Activated CD8-positive, alpha-beta memory T cell treated with anti-CD3 and anti-CD28 coated beads, Interleukin-2, amount 10 ng/mL, durations not matched to agents 7 days and 5 days (primary cell): ENCODE measurements around the gene CCDC107. TPM values are rescaled to one million over a fixed set of nuclear protein-coding genes. Genes with fewer than 3 reads are reported as not detected.

Source experiments
- ATAC-seq: fragments of 150-1000 bp; cut with Tn5 transposase; one replicate; pipeline ENCODE4 v1.10.0; 2021; ENCODE audit warnings: moderate library complexity
- CTCF ChIA-PET: fragments of 350-600 bp; sonication (Branson Sonifier 250); formaldehyde crosslinking; loops from one replicate; lab custom pipeline; 2021; ENCODE audit warnings: antibody characterized with exemption; lab: Charles Lee
- DNase-seq: peaks from one replicate; pipeline ENCODE4 v3.0.0-alpha.2; 2020
- H3K27ac Mint-ChIP-seq: one replicate; pipeline ENCODE4 v1.8.0; 2021; ENCODE audit warnings: mild to moderate bottlenecking, mixed read lengths
- H3K27me3 Mint-ChIP-seq: one replicate; pipeline ENCODE4 v1.8.0; 2021; ENCODE audit warnings: mixed read lengths
- H3K36me3 Mint-ChIP-seq: one replicate; pipeline ENCODE4 v1.8.0; 2021; ENCODE audit warnings: mild to moderate bottlenecking, mixed read lengths
- H3K4me1 Mint-ChIP-seq: one replicate; pipeline ENCODE4 v1.8.0; 2021; ENCODE audit warnings: mixed read lengths
- H3K4me3 Mint-ChIP-seq: one replicate; pipeline ENCODE4 v1.8.0; 2021; ENCODE audit warnings: mild to moderate bottlenecking, moderate library complexity, mixed read lengths
- H3K9me3 Mint-ChIP-seq: one replicate; pipeline ENCODE4 v1.8.0; 2022; ENCODE audit warnings: low read depth, mixed read lengths
- microRNA-seq: library from miRNA; unstranded; fragments of <30 nt; microRNA quantifications from one replicate; pipeline ENCODE4 v1.2.0, GENCODE V29; 2022
- total RNA-seq, 2 experiments: library from RNA; stranded (reverse); gene quantifications; one replicate each; pipeline ENCODE4 v1.2.3, GENCODE V29; 2021

Gene CCDC107
- total RNA-seq, 2 experiments from 2014 or later: 28.7 to 29.4 TPM

GRCh38 chr9:35705836-35706430, 47.8 kb downstream of the CCDC107 start:
- no peaks in the 10 kb centered on the region for H3K9me3 Mint-ChIP-seq
- ATAC-seq: no peak
- CTCF ChIA-PET: interaction anchor here (1.6 to 6.4 kb wide), 2 partner anchors 10 to 15 kb away, joined by 3 to 45 read pairs; no protein-coding TSS in a partner anchor
- no peaks in the 10 kb centered on the region for H3K27me3 Mint-ChIP-seq
- no peak overlapping the region for H3K27ac Mint-ChIP-seq
- no peak for DNase-seq
- peaks cover 65% of the 10 kb centered on the region for H3K36me3 Mint-ChIP-seq
- H3K4me3 Mint-ChIP-seq: no peak overlapping the region
- H3K4me1 Mint-ChIP-seq: no peaks in the 10 kb centered on the region

- H3K36me3 Mint-ChIP-seq: peaks cover 71% of the 10 kb centered on the region
- DNase-seq (no peak), ATAC-seq (no peak)
- CTCF ChIA-PET: interaction anchor here (6.4 kb wide), 1 partner anchor 11 kb away, joined by 45 read pairs; no protein-coding TSS in a partner anchor
- no peaks in the 10 kb centered on the region for H3K9me3 Mint-ChIP-seq
- no peak overlapping the region for H3K4me3 Mint-ChIP-seq
- H3K4me1 Mint-ChIP-seq: no peaks in the 10 kb centered on the region
- H3K27me3 Mint-ChIP-seq: no peaks in the 10 kb centered on the region
- H3K27ac Mint-ChIP-seq: no peak overlapping the region
Observed at GRCh38 chr9:35706951-35707350, 48.9 kb downstream of the CCDC107 start.

GRCh38 chr9:35708146-35708545, 50.1 kb downstream of the CCDC107 start:
- CTCF ChIA-PET: interaction anchor here (0.6 to 6.4 kb wide), 3 partner anchors 12 to 89 kb away, joined by 3 to 45 read pairs (median 5); no protein-coding TSS in a partner anchor
- Mint-ChIP-seq H3K27me3 (no peaks in the 10 kb centered on the region), H3K36me3 (peaks cover 72% of the 10 kb centered on the region), H3K27ac (no peak overlapping the region), H3K9me3 (no peaks in the 10 kb centered on the region), H3K4me3 (no peak overlapping the region), H3K4me1 (no peaks in the 10 kb centered on the region)
- ATAC-seq (no peak), DNase-seq (no peak)

GRCh38 chr9:35710818-35711500, 52.9 kb downstream of the CCDC107 start:
- no peak overlapping the region for H3K4me3 Mint-ChIP-seq
- DNase-seq: no peak
- peaks cover 73% of the 10 kb centered on the region for H3K36me3 Mint-ChIP-seq
- CTCF ChIA-PET: interaction anchor here (0.7 to 5.7 kb wide), 2 partner anchors 14 to 19 kb away, joined by 3 to 41 read pairs; no protein-coding TSS in a partner anchor
- no peaks in the 10 kb centered on the region for H3K4me1 Mint-ChIP-seq
- H3K27ac Mint-ChIP-seq: no peak overlapping the region
- no peaks in the 10 kb centered on the region for H3K27me3 Mint-ChIP-seq
- H3K9me3 Mint-ChIP-seq: no peaks in the 10 kb centered on the region
- ATAC-seq: no peak

Small RNA genes within 50 kb of the gene (microRNA-seq; reads per million reads assigned to microRNA genes)
- 3.0 reads per million for gene MIR6852

Other genes with a start within 250 kb of the CCDC107 start
- 1 to 10 TPM in 1 of 2 experiments, under 1 TPM in 1; 0.99 to 2.8 TPM for gene RUSC2, start 168.2 kb upstream of the CCDC107 start, total RNA-seq
- 10 to 100 TPM; 27.9 to 37.1 TPM for gene TESK1, start 53.0 kb upstream of the CCDC107 start, total RNA-seq
- gene CD72, start 39.9 kb upstream of the CCDC107 start, total RNA-seq: 10 to 100 TPM; 11.4 to 11.9 TPM
- 100 to 1,000 TPM; 144 to 155 TPM for gene SIT1, start 7.4 kb upstream of the CCDC107 start, total RNA-seq
- over 10,000 TPM in 1 of 2 experiments, 1,000 to 10,000 TPM in 1; 6,751 to 13,083 TPM for gene RMRP, start 273 bp upstream of the CCDC107 start, total RNA-seq
- gene ARHGEF39, start 6.9 kb downstream of the CCDC107 start, total RNA-seq: 10 to 100 TPM; 14.5 to 21.1 TPM
- gene CA9, start 15.6 kb downstream of the CCDC107 start, total RNA-seq: under 1 TPM; 0.21 to 0.85 TPM
- gene TPM2, start 31.6 kb downstream of the CCDC107 start, total RNA-seq: 10 to 100 TPM in 1 of 2 experiments, 1 to 10 TPM in 1; 6.1 to 12.1 TPM
- 100 to 1,000 TPM; 372 to 374 TPM for gene TLN1, start 73.9 kb downstream of the CCDC107 start, total RNA-seq
- gene CREB3, start 74.4 kb downstream of the CCDC107 start, total RNA-seq: 10 to 100 TPM; 20.5 to 24.7 TPM
- 10 to 100 TPM; 57.7 to 58.8 TPM for gene GBA2, start 90.9 kb downstream of the CCDC107 start, total RNA-seq
- gene RGP1, start 91.0 kb downstream of the CCDC107 start, total RNA-seq: 10 to 100 TPM; 21.0 to 23.6 TPM
- gene MSMP, start 96.0 kb downstream of the CCDC107 start, total RNA-seq: not detected
- gene NPR2, start 133.3 kb downstream of the CCDC107 start, total RNA-seq: 10 to 100 TPM; 12.4 to 13.4 TPM
- 1 to 10 TPM; 1.2 to 1.4 TPM for gene SPAG8, start 154.0 kb downstream of the CCDC107 start, total RNA-seq
- 10 to 100 TPM; 68.9 to 73.5 TPM for gene HINT2, start 156.8 kb downstream of the CCDC107 start, total RNA-seq
- not detected for gene FAM221B, start 170.4 kb downstream of the CCDC107 start, total RNA-seq
- 1 to 10 TPM; 1.2 to 3.5 TPM for gene TMEM8B, start 170.9 kb downstream of the CCDC107 start, total RNA-seq
- not detected for gene OR13J1, start 212.1 kb downstream of the CCDC107 start, total RNA-seq
- gene HRCT1, start 247.9 kb downstream of the CCDC107 start, total RNA-seq: not detected